LoVo (cell line): Measurements from ENCODE around the gene TPST1.
"Not testable (repeated sequence)": the region's sequence is repeated elsewhere in the genome, so short reads cannot be mapped to it uniquely, and the experiment has no call there.

Source experiments
- DNase-seq: peaks from one replicate; pipeline ENCODE4 v3.0.0-alpha.2; 2016; ENCODE audit warnings: low spot score

Gene TPST1

DNA sequence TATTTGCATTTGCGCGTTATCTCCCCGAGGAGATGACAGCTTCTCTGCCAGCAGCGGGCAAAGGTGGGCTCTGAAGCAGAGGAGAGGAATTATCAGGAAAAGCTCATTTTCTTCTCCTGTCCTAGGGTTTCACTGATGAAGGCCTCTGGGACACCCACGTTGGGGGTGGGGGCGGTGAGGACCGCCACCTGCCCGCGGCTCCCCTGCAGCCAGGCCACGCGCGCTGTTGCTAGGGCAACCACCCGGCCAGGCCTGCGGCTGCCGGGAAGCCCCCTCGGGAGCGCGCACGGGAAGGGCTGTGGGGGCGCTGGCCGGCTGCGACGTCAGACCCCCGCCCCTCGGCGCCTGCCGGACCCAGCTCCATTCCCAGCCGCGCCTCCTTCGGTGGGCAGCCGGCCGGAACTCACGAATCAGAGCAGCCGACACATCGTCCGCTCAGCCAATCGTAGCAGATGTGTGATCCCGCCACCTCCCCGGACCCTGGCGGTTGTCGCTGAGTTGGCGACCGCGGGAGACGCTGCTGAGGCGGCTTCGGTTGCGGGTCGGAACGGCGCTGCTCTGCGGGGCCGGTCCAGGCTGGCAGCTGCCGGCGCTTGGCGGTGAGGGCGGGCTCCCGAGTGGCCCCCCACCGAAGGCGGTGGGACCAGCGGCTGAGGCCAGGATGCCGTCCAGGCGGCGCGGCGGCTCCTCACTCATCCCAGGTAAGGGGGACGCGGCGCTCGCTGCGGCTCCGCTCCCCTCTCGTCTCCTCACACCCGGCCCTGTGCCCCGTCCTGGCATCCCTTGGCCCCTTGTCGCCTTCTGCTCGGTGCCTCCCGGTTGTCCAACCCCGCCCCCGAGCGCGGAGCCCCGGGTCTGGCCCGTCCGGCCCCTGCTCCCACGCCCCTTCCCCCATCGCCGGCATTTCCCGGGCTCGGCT lies at the start of gene TPST1:
Gene TPST1 (plus strand): TSS at position 513 of the 919 bp plus-strand sequence. CDS start 35,092 bp downstream, outside the sequence.
- DNase-seq: peak; percentile 95

DNA sequence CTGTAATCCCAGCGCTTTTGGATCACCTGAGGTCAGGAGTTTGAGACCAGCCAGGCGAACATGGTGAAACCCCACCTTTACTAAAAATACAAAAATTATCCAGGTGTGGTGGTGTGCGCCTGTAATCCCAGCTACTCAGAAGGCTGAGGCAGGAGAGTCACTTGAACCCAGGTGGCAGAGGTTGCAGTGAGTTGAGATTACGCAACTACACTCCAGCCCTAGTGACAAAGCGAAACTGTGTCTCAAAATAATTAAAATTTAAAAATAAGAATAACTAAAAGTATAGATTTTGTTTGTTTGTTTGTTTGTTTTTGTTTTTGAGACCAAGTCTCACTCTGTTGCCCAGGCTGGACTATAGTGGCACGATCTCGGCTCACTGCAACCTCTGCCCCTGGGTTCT lies 49.1 kb upstream of the TPST1 start:
- DNase-seq: not testable (repeated sequence)

DNA sequence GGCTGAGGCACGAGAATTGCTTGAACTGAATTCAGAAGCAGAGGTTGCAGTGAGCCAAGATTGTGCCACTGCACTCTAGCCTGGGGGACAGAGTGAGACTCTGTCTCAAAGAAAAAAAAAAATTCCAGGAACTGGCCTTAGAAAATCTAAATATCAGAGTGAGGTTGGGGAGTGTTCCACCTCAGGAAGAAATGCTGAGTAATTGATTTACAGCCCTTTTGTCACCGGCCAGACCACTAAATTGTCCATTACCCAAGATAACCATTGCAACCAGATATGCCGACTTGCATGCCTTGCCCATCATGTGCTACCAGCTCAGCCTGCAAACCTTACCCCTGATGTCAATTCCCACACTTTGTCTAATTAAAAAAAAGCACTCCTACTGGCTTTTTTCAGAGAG lies 48.1 kb upstream of the TPST1 start:
- DNase-seq: no peak

DNA sequence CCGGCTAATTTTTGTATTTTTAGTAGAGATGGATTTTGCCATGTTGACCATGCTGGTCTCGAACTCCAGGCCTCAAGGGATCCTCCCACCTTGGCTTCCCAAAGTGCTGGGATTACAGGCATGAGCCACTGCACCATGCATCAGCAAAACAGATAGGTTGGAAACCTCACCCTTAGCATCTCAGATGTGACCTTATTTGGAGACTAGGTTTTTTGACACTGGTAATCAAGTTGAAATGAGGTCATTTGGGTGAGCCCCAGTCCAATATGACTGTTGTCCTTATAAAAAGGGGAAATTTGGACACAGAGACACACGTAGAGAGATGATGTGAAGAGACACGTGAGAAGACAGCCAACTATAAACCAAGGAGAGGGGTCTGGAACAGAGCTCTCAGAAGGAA lies 42.5 kb upstream of the TPST1 start:
- DNase-seq: no peak

DNA sequence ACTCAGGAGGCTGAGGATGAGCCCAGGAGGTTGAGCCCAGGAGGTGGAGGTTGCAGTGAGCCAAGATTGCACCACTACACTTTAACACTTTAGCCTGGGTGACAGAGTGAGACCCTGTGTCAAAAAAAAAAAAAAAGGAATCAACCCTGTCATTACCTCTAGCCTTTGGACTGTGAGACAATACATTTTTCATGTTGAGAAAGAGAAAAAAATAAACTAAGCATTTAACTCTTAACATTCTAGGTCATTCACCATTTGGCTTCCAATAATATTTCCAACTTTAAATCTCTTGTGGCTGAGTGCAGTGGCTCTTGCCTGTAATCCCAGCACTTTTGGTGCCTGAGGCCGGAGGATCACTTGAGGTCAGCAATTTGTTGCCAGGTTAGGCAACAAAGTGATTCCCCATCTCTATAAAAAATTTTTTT lies 41.9 kb upstream of the TPST1 start:
- DNase-seq: no peak

DNA sequence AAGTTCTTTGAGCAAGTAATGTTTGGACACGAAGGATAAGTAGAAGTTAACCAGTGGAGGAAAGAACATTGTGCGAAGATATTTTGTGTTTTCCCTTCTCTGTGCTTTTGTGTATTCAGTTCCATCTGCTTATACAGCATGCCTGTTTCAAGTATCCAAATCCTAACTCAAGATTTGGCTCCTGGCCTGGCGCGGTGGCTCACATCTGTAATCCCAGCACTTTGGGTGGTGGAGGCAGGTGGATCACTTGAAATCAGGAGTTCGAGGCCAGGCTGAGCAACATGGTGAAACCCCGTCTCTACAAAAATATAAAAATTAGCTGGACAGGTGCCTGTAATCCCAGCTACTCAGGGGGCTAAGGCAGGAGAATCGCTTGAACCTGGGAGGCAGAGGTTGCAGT lies 40.8 kb upstream of the TPST1 start:
- DNase-seq: no peak

DNA sequence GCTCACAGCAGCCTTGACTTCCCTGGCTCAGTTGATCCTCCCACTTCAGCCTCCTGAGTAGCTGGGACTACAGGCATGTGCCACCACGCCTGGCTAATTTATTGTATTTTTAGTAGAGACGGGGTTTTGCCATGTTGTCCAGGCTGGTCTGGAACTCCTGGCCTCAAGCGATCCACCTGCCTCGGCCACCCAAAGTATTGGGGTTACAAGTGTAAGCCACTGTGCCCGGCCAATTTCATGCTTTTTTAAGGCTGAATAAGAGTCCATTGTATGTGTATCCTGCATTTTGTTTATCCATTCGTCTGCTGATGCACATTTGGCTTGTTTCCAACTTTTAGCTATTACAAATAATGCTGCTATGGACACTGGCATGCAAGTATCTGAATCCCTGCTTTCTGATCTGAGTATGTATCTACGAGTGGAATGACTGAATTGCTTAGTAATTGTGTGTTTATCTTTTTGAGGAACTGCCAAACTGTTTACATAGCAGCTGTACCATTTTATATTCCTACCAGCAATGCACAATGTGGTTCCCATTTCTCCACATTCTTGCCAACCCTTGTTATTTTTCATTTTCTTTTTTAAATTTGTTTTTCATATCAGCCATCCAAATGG lies 37.3 kb upstream of the TPST1 start:
- no peak for DNase-seq

DNA sequence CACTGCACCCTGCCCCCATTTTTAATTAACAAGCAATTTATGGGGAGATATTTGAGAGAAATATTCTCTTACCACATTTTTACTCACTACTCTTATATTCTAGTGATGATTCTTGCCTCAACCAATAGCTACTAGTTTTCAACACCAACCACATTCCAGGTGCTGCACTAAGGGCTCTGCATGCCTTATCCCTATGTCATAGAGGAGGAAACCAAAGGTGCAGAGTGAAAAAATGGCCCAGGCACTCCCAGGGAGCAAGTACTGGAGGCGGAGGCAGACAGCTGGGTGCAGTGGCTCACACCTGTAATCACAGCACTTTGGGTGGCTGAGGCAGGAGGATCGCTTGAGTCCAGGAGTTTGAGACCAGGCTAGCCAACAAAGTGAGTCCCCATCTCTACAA lies 35.5 kb upstream of the TPST1 start:
- no peak for DNase-seq

DNA sequence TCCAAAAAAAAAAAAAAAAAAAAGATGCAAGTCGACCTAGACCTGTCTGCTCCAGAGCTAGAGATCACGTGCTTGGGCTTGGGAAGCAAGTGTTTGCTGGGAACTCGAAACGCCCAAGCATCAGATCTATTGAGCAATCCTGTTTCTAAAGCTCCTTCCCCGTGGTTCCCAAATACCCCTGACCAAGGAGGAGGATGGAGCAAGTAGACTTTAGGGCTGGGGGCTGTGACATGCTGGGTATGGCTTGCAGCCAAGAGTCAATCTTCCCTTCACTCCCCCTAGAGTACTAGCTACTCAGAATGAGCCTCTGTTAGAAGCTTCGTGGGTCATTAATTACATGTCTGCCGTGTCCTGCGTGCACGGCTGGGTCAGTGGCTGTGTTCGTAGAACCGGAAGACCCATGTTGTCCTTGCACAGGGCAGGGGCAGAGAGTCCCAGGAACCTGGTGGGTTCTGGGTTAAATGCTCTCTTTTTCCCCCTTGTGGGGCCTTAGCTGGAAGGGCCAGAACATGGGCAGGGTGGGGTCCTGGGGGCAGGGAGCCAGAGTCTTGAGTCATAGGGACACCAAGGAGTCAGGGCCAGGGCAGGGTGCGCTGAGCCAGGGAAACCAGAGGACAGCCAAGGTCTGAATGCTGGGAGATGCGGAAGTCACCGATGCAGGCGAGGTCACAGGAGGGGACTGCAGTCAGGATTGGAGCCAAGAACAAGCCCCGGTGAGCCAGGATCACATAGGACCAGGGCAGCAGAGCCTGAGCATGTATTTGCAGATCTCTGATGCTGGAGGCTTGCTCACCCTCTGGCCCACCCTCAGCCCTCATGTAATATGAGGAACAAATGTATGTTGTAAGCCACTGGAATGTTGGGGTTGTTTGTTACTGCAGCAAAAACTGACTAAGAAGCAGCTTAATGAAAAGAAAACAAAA lies 34.6 kb upstream of the TPST1 start:
- no peak for DNase-seq

DNA sequence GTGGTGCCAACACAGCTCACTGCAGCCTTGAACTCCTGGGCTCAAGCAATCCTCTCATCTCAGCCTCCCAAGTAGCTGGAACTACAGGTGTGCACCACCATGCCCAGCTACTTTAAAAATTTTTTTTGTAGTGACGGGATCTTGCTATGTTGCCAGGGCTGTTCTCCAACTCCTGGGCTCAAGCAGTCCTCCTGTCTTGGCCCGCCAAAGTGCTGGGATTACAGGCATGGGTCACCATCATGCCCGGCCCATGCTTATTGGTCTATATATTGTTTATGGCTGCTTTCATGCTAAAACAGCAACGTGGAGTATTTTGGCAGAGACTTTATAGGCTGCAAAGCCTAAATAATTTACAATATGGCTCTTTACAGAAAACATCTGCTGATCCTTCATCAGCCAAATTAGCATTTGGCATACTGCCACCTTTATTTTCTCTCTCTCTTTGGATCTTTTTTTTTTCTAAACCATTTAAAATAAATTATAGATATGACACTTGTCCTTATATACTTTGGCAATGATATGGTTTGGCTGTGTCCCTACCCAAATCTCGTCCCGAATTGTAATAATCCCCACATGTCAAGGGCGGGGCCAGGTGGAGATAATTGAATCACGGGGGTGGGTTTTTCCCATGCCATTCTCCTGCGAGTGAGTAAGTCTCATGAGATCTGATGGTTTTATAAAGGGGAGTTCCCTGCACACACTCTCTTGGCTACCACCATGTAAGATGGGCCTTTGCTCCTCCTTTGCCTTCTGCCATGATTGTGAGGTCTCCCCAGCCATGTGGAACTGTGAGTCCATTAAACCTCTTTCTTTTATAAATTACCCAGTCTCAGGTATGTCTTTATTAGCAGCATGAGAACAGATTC lies 32.4 kb upstream of the TPST1 start:
- DNase-seq: not testable (repeated sequence)

DNA sequence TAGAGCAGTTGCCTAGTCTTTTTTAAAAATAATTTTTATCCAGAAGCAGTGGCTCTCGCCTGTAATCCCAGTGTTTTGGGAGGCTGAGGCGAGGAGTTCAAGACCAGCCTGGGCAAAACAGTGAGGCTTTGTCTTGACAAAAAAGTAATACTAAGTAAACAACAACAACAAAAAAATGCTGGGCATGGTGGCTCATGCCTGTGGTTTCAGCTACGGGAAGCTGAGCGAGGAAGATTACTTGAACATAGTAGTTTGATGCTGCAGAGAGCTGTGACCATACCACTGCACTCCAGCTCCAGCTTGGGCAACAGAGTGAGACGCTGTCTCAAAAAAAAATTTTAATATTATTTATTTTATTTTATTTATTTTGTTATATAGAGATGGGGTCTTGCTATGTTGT lies 31.3 kb upstream of the TPST1 start:
- DNase-seq: no peak

DNA sequence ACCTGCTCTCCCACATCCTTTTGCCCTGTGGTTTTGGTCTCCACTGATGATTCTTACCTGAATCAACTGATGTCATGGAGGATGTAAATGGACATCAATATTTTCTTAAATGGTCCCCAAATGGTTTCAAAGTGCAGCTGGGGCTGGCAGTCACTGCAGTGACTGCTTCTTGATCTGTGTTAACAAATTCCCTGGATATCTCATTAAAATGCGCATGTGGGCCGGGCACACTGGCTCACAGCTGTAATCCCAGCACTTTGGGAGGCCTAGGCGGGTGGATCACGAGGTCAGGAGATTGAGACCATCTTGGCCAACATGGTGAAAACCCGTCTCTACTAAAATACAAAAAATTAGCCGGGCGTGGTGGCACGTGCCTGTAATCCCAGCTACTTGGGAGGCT lies 30.1 kb upstream of the TPST1 start:
- not testable (repeated sequence) for DNase-seq

DNA sequence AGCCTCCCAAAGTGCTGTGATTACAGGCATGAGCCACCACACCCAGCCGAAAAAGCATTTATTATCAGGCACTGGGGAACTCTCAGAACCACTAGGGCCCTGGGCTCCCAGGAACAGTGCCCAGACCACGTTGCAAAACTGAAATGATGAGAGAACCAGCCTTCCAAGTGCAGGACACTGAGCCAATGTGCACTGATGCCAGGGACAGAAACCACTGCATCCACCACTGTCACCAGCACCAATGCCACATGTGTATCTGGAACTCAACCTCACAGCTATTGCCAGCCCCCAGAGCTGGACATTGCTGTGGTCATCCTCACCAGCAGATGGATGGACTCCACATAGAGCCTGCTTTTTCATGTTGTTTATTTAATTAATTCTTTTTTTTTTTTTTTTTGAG lies 28.2 kb upstream of the TPST1 start:
- no peak for DNase-seq

DNA sequence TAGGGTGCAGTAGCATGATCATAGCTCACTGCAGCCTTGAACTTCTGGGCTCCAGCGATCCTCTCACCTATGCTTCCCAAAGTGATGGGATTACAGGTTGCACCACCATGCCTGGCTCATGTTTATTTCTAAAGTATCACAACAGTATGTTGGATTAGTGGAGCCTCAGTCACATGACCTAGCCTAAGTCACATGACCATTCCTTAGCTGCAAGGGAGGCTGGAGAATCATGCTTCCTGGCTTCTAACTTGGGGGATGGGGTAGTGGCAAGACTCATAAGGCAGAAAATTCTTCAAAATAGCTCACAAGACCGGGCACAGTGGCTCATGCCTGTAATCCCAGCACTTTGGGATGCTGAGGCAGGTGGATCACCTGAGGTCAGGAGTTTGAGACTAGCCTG lies 26.9 kb upstream of the TPST1 start:
- DNase-seq: no peak

DNA sequence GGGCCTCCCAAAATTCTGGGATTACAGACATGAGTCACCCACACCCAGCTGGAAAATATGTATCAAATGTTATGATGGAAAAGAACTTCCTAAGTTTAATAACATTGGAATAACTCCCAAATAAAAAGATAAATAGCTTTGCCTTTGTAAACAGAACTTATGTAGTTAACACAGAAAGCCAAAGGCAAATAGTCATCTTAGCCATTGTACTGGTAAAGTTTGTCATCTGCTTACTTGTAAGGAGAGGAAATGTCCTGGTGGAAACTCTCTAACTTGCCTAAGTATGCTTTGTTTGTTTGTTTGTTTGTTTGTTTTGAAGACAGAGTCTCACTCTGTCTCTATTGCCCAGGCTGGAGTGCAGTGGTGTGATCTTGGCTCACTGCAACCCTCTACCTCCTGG lies 23.8 kb upstream of the TPST1 start:
- no peak for DNase-seq

DNA sequence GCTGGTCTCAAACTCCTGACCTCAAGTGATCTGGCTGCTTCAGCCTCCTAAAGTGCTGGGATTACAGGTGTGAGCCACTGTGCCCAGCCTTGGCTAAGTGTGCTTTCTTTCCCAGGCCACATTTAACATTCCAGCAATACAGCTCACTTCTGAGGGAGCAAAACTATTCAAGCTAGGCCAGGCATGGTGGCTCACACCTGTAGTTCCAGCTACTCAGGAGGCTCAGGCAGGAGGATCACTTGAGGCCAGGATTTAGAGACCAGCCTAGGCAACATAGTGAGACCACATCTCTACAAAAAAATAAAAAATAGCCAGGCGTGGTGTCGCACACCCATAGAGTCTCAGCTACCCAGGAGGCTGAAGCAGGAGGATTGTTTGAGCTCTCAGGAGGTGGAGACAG lies 23.3 kb upstream of the TPST1 start:
- DNase-seq: no peak

DNA sequence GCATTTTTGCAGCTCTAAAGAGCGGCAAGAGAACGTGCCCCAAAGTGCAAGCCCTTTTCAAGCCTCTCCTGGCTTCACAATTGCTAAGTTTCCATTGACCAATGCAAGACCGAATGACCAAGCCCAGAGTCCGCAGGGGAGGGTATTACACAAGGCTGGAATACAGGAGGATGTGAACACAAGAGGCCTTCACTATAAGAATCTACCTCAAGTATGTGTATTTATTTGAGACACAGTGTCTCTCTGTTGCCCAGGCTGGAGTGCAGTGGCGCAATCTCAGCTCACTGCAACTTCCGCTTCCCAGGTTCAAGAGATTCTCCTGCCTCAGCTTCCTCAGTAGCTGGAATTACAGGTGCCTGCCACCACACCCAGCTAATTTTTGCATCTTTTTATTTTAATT lies 22.2 kb upstream of the TPST1 start:
- DNase-seq: no peak

DNA sequence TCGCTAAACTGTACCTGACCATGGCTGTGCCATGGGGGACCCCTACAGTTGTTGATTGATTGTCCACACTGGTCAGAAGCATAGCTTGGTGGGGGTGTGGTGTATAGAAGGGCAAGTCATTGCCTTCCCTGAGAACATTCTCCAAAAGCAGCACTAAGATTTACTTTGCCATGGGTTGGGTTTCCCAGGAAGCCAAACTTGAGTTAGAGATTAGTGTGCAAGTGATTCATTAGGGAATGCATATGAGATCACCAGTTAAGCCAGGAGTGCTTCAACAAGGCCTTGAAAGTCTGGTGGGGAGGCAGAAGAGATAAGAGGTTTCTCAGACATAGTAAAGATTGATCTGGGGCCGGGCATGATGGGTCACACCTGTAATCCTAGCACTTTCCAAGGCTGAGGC lies 21.4 kb upstream of the TPST1 start:
- DNase-seq: no peak

DNA sequence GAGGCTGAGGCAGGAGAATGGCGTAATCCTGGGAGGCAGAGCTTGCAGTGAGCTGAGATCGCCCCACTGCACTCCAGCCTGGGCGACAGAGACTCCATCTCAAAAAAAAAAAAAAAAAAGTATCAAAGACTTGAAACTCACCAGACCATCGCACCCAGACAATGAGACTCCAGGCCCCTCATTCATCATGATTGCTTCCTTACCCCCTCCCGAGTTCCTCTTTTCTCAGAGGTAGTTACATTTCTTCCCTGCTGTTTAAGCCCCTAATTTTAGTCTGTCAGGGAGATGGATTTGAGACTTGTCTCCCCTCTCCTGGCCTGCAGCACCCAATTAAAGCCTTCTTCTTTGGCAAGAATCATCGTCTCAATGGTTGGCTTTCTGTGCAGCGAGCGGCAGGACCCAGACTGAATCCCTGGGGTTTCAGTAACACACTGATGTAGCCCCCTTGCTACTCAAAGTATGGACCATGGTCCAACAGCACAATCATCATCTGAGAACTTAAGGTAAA lies 19.4 kb upstream of the TPST1 start:
- DNase-seq: no peak

DNA sequence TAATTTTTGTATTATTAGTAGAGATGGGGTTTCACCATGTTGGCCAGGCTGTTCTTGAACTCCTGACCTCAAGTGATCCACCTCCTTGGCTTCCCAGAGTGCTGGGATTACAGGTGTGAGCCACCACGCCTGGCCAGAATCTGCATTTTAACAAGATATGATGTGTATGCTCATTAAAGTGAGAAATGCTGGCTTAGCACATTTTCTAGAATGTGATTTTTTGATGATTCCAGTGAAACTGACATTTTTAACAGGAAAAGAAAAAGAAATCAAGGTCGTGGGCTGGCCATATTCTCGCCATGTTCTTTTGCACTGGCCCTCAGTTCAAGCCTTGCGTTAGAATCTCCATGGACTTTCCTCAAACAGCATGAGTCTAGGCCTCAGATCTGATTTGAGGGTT lies 18.1 kb upstream of the TPST1 start:
- DNase-seq: no peak

DNA sequence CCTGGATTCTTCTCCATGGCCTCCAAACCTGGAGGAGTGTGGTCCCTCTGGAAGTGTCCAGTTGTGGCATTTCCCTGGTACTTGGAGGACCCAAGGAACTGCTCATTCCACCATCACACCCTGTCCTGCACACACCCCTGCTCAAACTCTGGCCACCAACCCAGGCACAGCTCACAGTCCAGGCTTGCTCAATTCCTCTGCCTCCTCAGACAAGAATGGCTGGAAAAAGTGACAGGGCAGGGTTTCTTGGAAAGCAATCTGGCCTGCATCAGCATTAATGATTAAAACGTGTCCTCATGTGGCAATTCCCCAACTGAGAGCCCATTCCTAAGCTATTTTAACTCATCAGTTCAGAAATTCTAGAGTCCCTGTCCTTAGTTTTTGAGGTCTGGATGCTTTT lies 17.2 kb upstream of the TPST1 start:
- no peak for DNase-seq
